HG03108 (cell line): ENCODE results near the gene SUGCT.

Experiments
- ATAC-seq: cut with Tn5 transposase; IDR thresholded peaks from one replicate; pipeline ENCODE4 v1.9.1; 2021; ENCODE audit warnings: moderate library complexity; ENCODE audit not compliant: unreplicated experiment

The SUGCT gene

DNA sequence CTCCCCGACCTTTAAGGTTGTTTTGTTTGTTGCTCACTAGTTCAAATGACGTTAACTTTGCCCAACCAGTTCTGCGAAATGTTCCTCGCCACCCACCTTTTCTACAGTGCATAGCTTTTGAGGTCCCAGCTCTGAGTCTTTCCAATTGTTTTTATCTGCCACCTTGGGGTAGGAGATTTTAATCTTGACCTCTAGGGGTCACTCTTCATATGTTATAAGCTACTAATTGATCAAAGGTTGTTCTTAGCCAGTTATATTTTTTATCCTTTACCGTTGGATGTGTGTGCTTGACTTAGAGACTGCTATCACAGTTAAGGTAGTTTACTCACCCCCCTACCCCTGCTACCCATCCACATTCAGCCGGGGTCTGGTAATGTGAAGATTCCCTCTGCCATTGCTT, 372.4 kb downstream of the SUGCT start:
- ATAC-seq = no peak

DNA sequence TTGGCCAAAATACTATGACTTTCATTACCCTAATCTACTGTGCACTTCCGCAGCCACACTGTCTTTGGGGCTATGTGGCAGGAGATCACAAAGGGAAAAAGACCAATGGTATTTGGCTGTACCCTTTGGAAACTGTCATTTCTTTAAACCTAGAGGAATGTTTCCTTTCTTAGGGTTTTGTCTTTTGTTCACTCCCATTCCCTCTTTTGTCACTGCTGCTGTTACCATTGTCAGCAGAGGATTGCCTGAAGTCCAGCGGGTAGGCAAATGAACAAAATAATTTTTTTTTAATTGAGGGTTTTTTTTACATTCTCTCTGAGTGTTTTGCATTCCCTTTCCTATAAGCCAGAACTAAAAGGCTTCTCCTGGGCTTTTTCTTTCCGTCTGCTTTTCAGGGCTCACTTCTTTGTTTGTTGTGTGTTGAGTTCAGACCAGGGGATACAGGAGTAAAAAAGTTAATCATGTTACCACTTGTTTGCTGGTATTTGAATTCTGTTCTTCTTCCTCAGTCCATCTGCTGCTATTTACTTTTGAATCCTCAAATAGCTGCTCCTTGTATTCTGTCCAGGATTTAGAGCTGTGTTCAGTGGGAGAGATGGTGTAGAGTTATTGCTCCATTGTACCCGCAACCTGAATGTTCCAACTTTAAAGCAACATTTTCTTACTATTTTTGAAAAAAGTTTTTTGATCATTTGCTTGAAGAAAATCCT, 374.6 kb downstream of the SUGCT start:
- no peak for ATAC-seq

DNA sequence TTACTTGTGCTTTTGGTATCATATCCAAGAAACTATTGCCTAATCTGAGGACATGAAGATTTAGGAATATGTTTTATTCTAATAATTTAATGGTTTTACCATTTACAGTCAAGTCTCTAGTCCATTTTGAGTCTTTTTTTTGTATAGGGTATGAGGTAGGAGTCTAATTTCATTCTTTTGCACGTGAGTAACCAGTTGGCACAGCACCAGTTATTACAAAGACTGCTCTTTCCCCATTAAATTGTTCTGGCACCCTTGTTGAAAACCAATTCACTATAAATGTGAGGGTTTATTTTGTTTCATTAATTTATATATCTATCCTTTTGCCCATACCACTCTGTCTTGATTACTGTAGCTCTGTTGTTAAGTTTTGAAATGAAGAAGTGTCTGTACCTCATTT, 381.6 kb downstream of the SUGCT start:
- no peak for ATAC-seq

DNA sequence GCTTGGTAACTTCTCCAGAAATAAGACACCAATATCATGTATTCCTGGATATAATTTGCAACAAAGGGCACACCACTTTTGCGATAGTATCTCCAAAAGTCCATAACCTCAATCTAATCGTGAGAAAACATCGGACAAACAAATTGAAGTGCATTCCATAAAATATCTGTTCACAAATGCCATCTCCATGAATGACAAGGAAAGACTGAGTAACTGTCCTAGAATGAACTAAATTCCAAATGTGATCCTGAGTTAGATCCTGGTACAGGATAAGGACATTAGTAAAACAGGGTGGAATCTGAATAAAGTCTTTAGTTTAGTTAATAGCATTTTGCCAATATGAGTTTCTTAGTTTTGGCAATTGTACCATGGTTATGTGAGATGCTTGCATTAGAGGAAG, 384.2 kb downstream of the SUGCT start:
- ATAC-seq = no peak

DNA sequence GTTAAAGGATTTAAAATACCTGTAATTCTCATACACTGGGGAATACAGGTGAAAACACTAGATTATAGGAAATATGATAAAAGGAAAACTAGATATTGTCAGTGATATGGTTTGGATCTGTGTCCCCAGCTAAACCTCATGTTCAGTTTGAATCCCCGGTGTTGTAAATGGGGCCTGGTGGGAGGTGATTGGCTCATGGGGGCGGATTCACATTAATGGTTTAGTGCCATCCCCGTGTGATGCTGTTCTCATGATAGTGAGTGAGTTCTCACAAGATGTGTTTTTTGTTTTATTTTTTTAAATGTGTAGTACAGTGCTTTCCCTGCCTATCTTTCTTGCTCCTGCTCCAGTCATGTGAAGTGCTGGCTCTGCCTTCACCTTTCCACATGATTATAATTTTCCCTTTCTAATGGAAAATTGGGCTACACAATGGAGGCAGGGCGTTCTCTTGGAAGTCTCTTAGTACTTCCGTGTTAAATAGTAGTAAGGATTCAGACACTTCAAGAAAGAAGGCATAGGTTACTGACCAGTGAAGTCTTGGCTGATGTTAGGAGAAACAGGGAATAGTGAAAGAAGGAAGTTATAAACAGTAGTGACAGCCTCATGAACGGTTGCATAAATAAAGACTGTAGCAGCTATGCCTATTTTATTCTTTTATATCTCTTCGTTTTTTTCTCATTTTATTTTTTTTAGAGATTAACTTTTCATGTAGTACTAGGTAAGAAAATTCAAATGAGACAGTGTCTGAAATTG, 386.4 kb downstream of the SUGCT start:
- ATAC-seq = no peak

DNA sequence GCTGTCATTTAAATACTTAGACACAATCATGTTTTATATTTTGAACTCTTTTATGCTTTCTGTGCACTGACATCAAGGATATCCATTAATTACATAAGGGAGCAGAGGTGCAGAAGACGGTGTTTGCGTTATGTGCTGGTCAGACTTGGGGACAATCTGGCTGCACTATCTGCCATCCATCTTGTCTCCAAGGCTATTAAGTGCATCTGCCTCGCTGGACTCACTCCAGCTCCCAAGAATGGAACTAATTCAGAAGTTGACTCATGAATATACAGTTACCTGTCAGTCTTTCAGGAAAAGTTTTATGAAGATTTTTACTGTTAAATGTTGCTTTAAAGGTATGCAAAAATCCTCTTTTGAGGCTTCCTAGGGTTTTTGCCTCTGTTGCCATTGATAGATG, 391.0 kb downstream of the SUGCT start:
- ATAC-seq = no peak

DNA sequence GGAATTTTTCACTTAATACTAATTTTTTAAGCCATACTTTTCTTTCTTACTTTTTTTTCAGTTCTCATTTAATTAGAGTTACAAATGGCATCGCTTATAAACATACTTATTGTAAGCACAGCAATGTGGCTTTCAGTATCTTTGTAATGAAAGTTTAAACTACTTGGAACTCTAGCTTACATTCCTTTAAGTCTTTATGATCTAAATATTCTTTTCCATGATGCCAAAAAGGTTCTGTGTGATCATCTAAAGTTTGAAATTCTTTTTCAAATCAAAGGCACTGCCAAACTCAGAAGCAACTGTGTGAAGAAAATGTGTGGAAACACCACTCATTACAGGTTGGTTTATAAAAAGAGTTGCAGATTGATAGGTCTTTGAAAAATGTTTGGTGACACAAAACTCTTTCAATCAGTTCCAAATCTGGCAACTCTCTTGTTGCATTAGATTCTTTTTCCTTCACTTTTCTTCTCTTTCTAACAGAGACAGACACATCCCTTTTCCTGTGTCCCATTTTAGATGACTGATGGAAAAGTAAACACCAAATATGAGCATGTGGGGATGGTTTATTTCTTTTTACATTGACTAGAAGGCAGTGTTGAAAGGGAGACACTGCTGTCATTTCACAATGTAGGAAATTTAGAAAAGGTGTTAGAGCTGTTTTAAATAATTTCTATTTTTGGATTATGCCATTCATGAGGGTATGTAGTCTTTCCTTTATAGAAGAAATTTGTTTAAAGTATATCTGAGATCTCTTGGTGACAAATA, 392.3 kb downstream of the SUGCT start:
- ATAC-seq = no peak

DNA sequence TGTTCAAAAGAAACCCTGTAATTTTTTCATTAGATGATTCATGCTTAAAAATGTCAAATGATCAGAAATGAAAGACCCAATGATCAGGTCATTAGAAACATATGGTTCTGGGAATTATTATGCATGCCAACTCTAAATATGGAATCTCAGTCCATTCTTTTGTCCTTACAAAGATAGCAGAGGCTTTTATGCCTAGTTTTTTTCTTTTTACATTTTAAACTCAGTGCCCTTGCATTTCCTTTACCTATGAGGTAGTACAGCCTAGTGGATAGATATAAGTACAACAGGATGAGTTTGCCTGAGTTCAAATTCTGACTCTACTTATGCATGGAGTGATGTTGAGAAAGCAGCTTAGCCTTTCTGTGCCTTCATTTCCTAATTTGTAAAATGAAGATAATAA, 392.9 kb downstream of the SUGCT start:
- no peak for ATAC-seq

DNA sequence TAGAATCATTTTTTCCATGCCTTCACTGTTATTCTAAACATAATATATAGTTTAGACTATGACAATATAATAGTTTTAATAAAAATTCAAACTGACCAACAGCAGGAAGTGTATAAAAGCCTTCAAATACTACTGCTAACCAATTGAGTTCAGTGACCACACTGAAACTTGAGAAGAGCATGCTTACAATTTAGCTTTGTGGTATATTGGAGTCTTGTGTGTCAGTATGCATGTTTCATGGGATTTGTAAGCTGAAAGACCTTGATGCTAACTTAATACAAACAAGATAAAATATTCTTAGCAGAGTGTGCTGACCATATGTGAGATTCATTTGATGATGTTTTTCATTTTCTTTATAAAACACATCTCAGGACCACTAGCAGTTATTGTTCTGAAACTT, 395.5 kb downstream of the SUGCT start:
- no peak for ATAC-seq

DNA sequence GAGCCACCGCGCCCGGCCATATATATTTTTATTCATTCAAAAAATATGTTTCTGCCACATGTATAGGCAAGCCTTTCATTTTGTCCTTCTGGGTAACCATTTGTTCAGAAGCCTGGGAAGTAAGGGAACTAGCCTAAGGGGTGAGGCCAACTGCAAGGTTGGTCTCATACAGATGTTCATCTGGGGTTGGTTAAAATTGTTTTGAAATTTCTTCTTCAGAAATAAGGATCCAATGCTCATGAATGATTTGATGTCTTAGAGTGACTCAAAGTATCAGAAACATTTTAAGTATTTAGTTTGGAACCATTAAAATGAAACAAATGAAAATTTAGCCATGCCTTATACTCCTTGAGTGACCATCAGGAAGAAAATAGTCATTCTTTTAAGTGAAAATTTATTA, 397.2 kb downstream of the SUGCT start:
- no peak for ATAC-seq

DNA sequence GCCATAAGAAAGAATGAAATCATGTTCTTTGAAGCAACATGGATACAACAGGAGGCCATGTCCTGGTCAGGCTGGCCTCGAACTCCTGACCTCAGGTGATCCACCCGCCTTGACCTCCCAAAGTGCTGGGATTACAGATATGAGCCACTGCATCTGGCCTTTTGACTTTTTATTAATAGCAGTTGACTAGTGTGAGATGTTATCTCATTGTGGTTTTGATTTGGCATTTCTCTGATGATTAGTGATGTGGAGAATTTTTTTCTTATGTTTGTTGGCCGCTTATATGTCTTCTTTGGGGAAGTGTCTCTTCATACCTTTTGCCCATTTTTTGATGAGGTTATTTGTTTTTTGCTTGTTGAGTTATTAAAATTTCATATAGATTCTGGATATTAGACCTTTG, 400.9 kb downstream of the SUGCT start:
- ATAC-seq = no peak

DNA sequence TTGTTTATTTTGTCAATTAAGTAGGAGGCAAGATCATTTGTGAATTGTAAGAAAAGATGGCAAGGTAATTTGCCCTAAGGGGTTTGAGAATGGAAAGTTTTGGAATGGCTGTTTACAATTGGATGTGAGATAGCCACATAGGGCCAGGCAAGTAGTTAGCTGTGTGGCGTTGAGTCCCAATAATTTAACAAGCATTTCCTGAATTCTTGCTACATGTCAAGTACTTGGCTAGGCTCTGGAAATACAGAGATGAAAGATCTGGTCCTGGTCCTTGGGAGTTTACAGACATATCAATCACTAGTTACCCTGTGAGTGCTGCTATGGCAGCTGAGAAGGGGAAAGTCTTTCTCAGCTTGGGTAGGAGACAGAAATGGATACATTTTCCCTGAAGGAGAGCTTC, 401.6 kb downstream of the SUGCT start:
- ATAC-seq = no peak

DNA sequence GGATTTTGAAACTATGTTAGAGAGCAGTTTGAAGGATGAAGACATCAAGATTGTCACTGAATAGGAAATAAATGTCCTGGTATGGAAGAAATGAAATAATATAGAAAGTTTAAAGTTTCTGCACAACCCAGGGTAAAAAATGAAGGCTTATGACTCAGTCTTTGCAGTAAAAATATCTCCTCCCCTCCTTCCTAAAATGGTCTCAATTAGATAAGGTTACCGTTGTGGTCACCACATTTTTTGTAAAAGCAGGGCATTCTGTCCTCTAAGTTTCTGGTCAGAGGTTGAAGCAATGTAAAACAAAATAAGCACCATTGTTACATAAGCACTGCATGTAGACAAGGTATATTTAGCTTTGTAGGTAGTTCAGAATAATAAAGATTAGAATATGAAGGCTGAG, 403.5 kb downstream of the SUGCT start:
- ATAC-seq = no peak

DNA sequence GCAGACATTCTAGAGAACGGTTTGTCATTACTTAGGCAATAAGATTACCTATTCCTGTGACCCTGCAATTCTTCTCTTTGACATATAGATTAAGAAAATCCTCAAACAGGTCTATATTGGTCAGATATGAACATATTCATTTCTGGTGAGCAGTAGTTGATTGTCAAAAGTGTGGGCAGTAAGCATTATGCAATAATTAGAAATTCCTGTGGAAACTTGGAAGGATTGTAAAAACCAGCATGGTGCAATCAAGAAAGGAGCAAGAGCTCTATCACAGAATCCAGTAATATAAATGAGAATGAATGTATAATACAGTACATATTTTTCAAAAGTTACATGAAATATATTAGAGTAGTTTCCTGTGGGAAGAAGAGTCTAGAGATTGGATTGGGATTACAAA, 406.5 kb downstream of the SUGCT start:
- ATAC-seq = no peak

DNA sequence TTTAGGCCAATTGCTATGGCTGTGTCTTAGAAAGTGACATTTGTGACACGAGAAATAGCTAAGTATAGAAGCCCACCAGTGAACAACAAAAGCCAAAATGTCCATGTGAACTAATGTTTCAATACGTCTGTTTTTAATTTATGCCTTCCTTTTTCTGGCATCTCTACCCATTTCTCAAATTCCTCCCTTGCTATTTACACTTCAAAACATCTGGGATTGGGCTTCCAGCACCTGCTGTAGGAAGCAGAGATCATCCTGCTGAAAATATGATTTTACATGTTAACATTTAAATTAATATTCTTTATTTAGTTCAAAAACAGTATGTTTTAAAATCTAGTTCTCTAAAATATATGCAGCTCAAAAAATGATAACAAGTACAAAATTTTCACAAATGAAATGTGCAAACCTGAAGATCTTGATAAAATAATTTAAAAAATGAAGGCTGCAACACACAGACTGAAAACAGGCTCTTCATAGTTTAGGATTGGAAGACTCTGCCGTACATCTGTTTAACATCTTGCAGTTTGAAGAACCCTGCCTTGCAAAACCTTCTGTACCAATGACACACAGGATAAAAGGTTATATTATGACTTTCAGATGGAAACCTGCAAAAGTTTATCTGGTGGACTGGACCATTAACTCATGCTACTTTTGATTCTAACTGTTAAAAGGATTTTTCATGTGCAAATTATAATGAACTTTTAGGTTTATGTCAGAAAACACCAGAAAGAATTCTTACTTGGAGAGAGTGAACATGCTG, 408.4 kb downstream of the SUGCT start:
- no peak for ATAC-seq

DNA sequence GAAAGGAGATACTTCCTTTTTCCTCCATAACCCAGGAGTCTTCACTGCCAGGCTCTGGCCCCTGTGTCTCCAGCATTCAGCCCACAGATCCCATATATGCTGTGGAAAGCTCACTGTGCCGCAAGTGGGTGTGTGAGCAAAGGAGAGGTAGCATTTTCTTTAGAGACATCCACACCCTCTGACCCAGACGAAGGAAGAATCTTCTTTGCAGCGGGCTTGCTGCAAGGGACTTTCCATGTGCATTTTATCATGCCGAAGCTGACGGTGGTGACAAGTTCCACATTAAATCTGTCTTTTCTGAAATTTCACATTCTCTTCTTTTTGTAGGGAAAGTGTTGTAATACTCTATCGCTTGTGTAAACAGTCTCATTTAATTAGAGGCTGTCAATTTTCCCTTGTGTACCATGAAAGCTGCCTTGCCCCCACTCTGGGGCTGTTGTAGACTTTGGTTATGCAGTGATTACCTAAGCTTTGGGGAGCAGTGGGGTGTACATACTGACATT, 409.5 kb downstream of the SUGCT start:
- no peak for ATAC-seq

DNA sequence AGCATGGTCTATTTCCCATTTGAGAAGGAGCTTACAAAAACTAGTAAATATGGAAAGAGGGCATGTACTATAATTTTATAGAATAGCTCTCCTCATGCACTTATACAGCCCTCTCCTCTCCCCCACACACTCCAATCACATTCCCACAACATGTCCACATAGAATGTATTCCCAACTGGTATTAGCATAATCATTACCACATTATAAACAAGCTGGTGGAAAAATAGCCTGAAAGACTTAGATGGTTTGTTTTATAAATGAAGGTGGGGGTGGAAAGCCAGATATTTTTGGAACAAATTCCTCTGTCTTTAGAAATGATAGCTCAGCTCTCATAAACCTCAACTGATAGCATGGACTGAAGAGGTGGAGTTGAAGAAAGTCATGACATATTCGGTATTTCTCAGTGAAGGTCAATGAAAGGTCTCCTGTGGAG, 410.1 kb downstream of the SUGCT start:
- no peak for ATAC-seq

DNA sequence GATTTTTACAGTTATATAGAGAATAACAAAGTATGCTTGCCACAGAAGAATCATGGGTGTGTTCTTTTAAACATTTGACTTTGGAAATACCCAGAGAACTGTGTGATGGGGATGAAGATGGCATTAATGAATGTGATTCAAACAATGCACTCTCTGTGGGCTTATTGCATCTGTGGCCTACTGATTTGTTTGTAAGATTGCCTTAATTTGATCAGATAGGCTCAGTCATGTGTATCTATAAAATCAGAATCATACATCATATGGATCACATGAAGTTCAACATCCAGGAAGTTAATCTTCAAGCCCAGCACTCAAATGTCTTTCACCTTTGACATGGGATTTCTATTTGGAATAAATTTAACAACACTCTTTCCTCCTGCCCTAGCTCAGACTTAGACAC, 410.9 kb downstream of the SUGCT start:
- no peak for ATAC-seq

DNA sequence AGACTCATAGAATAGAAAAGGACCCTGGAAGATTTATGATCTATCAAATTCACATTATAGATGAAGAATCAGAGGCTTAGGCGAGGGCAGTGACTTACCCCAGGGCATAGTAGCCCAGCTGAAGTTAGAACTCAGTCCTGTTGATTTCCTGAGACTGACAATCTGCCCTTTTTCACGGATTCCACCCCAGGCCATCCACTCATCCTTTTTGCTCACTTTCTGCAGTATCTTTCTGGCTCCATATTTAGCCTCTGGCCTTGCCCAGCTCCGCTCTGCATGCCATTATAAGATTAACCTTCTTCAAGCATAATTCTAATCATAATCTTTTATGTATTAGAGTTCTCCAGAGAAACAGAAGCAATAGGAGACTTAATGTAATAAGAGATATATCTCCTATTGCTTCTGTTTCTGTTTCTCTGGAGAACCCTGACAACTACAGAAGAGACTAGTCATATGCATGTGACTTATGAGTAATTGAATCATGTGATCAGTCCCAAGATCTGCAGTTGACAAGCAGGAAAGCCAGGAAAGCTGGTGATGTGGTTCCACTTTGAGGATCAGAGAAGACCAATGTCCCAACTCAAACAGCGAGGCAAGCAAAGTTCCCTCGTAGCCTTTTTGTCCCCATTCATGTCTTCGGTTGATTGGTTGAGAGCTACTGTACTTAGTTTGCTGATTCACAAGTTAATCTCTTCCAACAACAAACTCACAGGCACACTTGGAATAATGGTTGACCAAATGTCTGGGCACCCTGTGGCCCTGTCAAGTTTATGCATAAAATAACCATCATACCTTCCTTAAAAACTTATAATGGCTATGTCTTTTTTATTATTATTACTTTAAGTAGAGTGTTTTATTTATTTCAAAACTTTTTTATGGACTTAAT, 412.1 kb downstream of the SUGCT start:
- no peak for ATAC-seq
